K562 (cell line): ENCODE measurements around the gene HOXB3. TPM values are rescaled to one million over a fixed set of nuclear protein-coding genes. Genes with fewer than 3 reads are reported as not detected.

ENCODE experiments used
- ARNT ChIP-seq, 2 experiments: fragments of 450-650 bp; IDR thresholded peaks; 2 replicates each; pipeline ENCODE4 v1.6.1; 2016; ENCODE audit warnings: mild to moderate bottlenecking in 1 of 2
- ATF1 ChIP-seq, 2 experiments: fragments of 450-650 bp in 1 of 2; IDR thresholded peaks; 2 replicates each; pipeline ENCODE4 v1.6.1; 2016; ENCODE audit warnings: missing compliant biosample characterization in 1 of 2, missing genetic modification characterization in 1 of 2
- CEBPG ChIP-seq, 3 experiments: fragments of 200-800 bp in 1 of 3; sonication (Bioruptor generic) in 1 of 3; sonication (generic) in 1 of 3; formaldehyde crosslinking in 1 of 3; IDR thresholded peaks in 2 of 3; conservative IDR thresholded peaks in 1 of 3; 2 replicates each; pipeline versions ENCODE4 v1.6.1 to v1.8.0; 2016 to 2022; ENCODE audit warnings: missing compliant biosample characterization in 2 of 3, missing genetic modification characterization in 2 of 3, mild to moderate bottlenecking in 1 of 3, missing genetic modification reagents in 1 of 3
- E2F1 ChIP-seq: sonication (generic); formaldehyde crosslinking; IDR thresholded peaks from 2 replicates; pipeline ENCODE4 v1.8.1; 2023; ENCODE audit warnings: mild to moderate bottlenecking, missing genetic modification reagents, moderate library complexity
- E4F1 ChIP-seq: fragments of 250-450 bp; sonication (Bioruptor Pico); IDR thresholded peaks from 2 replicates; pipeline ENCODE4 v1.5.0; 2021; ENCODE audit warnings: mild to moderate bottlenecking, borderline replicate concordance
- FUS ChIP-seq: fragments of 200-400 bp; formaldehyde crosslinking; optimal IDR thresholded peaks from 2 replicates; pipeline ENCODE3; 2017; ENCODE audit warnings: low read depth, low read length
- GATA2 ChIP-seq: sonication (generic); formaldehyde crosslinking; IDR thresholded peaks from 2 replicates; pipeline ENCODE4 v1.4.0; 2020; ENCODE audit warnings: mild to moderate bottlenecking, missing genetic modification reagents
- HDAC8 ChIP-seq: fragments of 450-650 bp; IDR thresholded peaks from 2 replicates; pipeline ENCODE4 v1.6.1; 2016; ENCODE audit warnings: mild to moderate bottlenecking, missing genetic modification characterization, moderate library complexity, missing compliant biosample characterization
- MEF2D ChIP-seq: conservative IDR thresholded peaks from 2 replicates; pipeline ENCODE4 v1.6.1; 2016; ENCODE audit warnings: low read depth, missing genetic modification characterization, missing compliant biosample characterization
- MLX ChIP-seq, 2 experiments: fragments of 450-650 bp in 1 of 2; sonication (generic) in 1 of 2; formaldehyde crosslinking; conservative IDR thresholded peaks; 2 replicates each; pipeline versions ENCODE4 v1.4.0 to v1.8.1; 2020 to 2022; ENCODE audit warnings: mild to moderate bottlenecking in 1 of 2, missing genetic modification reagents in 1 of 2
- RBM14 ChIP-seq: fragments of 200-400 bp; formaldehyde crosslinking; IDR thresholded peaks from 2 replicates; pipeline ENCODE4 v1.6.1; 2018; ENCODE audit warnings: low read depth, mild to moderate bottlenecking, low read length, moderate library complexity, borderline replicate concordance; ENCODE audit not compliant: insufficient read depth
- SIN3B ChIP-seq: fragments of 450-650 bp; IDR thresholded peaks from 2 replicates; pipeline ENCODE4 v1.6.1; 2017; ENCODE audit warnings: low read depth, mild to moderate bottlenecking, moderate library complexity
- THAP12 ChIP-seq: fragments of 250-450 bp; sonication (Bioruptor Pico); IDR thresholded peaks from 2 replicates; pipeline ENCODE4 v1.9.0; 2021; ENCODE audit warnings: mild to moderate bottlenecking, inconsistent platforms
- ZEB2 ChIP-seq: fragments of 450-650 bp; IDR thresholded peaks from 2 replicates; pipeline ENCODE4 v1.6.1; 2016
- ZNF79 ChIP-seq: fragments of 250-450 bp; sonication (Bioruptor Pico); IDR thresholded peaks from 2 replicates; pipeline ENCODE4 v1.4.0; 2020; ENCODE audit warnings: low read depth, mild to moderate bottlenecking, moderate library complexity
- polyA plus RNA-seq, 8 experiments: library from polyadenylated mRNA; depleted of rRNA in 4 of 8; stranded (reverse) in 5 of 8; unstranded in 3 of 8; fragments of >200 nt; fragmentation: Nextera tagmentation in 2 of 8; fragmentation: Illumina TruSeq in 1 of 8; extraction: Ambion mirVana in 2 of 8; extraction: Trizol in 1 of 8; gene quantifications; 2 replicates each; pipeline versions ENCODE4 v1.2.1 to v1.2.3, GENCODE V29; 2011 to 2014; ENCODE audit warnings: inconsistent platforms in 1 of 8, missing spikeins in 1 of 8
- total RNA-seq, 7 experiments: library from RNA; depleted of rRNA in 6 of 7; stranded (reverse); fragments of >200 nt in 6 of 7; fragmentation: Illumina TruSeq in 2 of 7; extraction: Trizol in 2 of 7; gene quantifications; 2 replicates each; pipeline versions ENCODE4 v1.2.1 to v1.2.3, GENCODE V29; 2011 to 2021; ENCODE audit warnings: low replicate concordance in 1 of 7
- TF ChIP-seq, protein P1 (sequence below): fragments of 200-400 bp; formaldehyde crosslinking; IDR thresholded peaks from 2 replicates; pipeline ENCODE4 v1.6.1; 2017; ENCODE audit warnings: mild to moderate bottlenecking, low read depth, low read length, moderate library complexity

HOXB3 gene
- total and polyA plus RNA-seq, 9 of the 15 experiments (the other 6 are each of a cell fraction or from before 2014, with no cell fraction given), result 2.4 to 41.3 (median 20.2) TPM

- TF ChIP-seq, protein P1, sequence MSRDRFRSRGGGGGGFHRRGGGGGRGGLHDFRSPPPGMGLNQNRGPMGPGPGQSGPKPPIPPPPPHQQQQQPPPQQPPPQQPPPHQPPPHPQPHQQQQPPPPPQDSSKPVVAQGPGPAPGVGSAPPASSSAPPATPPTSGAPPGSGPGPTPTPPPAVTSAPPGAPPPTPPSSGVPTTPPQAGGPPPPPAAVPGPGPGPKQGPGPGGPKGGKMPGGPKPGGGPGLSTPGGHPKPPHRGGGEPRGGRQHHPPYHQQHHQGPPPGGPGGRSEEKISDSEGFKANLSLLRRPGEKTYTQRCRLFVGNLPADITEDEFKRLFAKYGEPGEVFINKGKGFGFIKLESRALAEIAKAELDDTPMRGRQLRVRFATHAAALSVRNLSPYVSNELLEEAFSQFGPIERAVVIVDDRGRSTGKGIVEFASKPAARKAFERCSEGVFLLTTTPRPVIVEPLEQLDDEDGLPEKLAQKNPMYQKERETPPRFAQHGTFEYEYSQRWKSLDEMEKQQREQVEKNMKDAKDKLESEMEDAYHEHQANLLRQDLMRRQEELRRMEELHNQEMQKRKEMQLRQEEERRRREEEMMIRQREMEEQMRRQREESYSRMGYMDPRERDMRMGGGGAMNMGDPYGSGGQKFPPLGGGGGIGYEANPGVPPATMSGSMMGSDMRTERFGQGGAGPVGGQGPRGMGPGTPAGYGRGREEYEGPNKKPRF, result no peak
- no peak for TF ChIP-seq HDAC8
- TF ChIP-seq MEF2D (tag), result no peak
- peak; percentile 45; the same call in 1 of the 2 replicates for TF ChIP-seq ZNF79 (CRISPR knock-in tag)
- TF ChIP-seq SIN3B, result no peak
- TF ChIP-seq CEBPG (CRISPR knock-in tag; IDR thresholded peaks at IDR 0.05), result no peak
- no peak for TF ChIP-seq CEBPG (tag; conservative IDR thresholded peaks at IDR 0.05 in 1 of 2, IDR thresholded peaks at IDR 0.05 in 1 of 2)
- TF ChIP-seq ZEB2, result no peak
- no peak for TF ChIP-seq RBM14
- TF ChIP-seq E2F1 (CRISPR knock-in tag), result no peak
- TF ChIP-seq ATF1 (CRISPR knock-in tag; IDR thresholded peaks at IDR 0.05), result no peak
- TF ChIP-seq ATF1 (tag; IDR thresholded peaks at IDR 0.05), result 0 out of 2 replicates have a peak, but pooled peaks have one; percentile 13
- 0 out of 2 replicates have a peak, but pooled peaks have one; percentile 19 for TF ChIP-seq THAP12 (CRISPR knock-in tag)
- 0 out of 4 replicates have a peak, but pooled peaks of 1 of the 2 experiments have one; percentile 45 for TF ChIP-seq MLX (CRISPR knock-in tag; conservative IDR thresholded peaks at IDR 0.05)
- TF ChIP-seq FUS, result no peak
- TF ChIP-seq GATA2 (CRISPR knock-in tag), result no peak
- TF ChIP-seq ARNT (IDR thresholded peaks at IDR 0.05), result no peak
- TF ChIP-seq E4F1 (CRISPR knock-in tag), result no peak
Observed at GRCh38 chr17:48578616-48579470, 11.2 kb downstream of the HOXB3 start (continued).
